Choroid plexus epithelial cell (primary cell): ENCODE results near the gene CALCB.

Source experiments
- DNase-seq: peaks from one replicate; pipeline ENCODE4 v3.0.0-alpha.2; 2010; ENCODE audit warnings: low read depth
- H3K4me3 ChIP-seq: 2 replicates; pipeline ENCODE4 v1.5.1; 2011; ENCODE audit warnings: low read depth, mild to moderate bottlenecking, control low read depth, low read length, moderate library complexity
- TF ChIP-seq, protein P1 (sequence below): conservative IDR thresholded peaks from 2 replicates; pipeline ENCODE4 v1.5.1; 2011; ENCODE audit warnings: low read depth, mild to moderate bottlenecking, control low read depth, inconsistent platforms, low read length, moderate library complexity

Gene CALCB

DNA sequence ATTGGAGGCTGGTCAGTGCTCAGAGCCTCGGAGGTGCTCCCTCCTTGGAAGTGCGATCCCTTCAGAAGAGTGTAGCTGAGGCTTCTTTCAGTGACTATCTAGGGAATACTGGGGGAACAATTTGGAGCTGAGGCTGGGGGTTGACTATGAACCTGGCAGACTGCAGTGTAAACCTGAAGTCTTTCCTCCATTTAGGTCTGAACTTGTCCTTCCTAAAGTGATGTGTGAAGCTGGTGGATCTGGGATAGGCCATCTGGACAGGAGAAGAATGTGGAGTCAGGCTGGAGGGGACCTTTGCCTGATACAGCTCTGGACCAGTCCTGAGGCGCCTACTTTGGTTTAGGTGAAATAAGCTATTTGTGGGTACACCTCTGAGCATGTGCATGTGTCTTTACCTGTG, 37.8 kb downstream of the CALCB start:
- no peak for DNase-seq
- TF ChIP-seq, protein P1, sequence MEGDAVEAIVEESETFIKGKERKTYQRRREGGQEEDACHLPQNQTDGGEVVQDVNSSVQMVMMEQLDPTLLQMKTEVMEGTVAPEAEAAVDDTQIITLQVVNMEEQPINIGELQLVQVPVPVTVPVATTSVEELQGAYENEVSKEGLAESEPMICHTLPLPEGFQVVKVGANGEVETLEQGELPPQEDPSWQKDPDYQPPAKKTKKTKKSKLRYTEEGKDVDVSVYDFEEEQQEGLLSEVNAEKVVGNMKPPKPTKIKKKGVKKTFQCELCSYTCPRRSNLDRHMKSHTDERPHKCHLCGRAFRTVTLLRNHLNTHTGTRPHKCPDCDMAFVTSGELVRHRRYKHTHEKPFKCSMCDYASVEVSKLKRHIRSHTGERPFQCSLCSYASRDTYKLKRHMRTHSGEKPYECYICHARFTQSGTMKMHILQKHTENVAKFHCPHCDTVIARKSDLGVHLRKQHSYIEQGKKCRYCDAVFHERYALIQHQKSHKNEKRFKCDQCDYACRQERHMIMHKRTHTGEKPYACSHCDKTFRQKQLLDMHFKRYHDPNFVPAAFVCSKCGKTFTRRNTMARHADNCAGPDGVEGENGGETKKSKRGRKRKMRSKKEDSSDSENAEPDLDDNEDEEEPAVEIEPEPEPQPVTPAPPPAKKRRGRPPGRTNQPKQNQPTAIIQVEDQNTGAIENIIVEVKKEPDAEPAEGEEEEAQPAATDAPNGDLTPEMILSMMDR: no peak
- no peak overlapping the region for H3K4me3 ChIP-seq

DNA sequence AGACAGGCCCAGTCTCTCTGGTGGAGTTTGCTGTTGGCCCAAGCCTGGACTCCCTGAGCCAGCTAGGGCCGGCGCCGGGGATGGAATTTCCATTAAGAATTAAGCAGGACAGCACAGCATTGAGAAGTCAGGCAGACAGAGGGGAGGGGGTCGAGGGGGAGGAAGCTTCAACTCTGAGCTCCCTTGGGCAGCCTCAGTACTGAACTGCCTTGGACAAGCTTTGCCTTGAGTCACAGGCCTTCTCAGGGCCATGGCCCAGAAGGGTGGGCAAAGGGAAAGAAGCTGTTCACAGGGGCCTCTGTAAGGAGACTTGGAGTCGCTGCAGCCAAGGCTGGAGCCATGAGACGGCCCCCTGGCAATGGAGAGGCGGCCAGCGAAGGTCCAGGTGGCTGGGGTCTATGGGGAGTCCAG, 38.7 kb downstream of the CALCB start:
- no peak for DNase-seq
- H3K4me3 ChIP-seq: no peak overlapping the region
- TF ChIP-seq, protein P1: no peak

DNA sequence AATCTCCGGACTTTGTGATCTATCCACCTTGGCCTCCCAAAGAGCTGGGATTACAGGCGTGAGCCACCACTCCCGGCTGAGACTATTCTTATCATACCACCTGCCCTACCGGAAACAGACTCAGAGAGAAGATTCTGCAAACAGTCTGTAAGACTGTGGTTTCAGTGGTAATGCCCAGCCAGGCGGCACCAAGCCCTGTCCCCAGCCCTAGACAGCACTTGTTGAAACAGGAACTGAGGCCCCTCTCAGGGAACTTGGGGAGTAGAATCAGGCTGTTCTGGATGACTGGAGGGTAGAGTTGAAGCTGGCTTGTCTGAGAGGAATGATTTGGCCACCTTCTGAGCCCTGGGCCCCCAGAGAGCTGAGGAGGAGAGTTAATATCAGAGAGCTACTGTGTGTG, 40.0 kb downstream of the CALCB start:
- TF ChIP-seq, protein P1: no peak
- DNase-seq: no peak
- no peak overlapping the region for H3K4me3 ChIP-seq

DNA sequence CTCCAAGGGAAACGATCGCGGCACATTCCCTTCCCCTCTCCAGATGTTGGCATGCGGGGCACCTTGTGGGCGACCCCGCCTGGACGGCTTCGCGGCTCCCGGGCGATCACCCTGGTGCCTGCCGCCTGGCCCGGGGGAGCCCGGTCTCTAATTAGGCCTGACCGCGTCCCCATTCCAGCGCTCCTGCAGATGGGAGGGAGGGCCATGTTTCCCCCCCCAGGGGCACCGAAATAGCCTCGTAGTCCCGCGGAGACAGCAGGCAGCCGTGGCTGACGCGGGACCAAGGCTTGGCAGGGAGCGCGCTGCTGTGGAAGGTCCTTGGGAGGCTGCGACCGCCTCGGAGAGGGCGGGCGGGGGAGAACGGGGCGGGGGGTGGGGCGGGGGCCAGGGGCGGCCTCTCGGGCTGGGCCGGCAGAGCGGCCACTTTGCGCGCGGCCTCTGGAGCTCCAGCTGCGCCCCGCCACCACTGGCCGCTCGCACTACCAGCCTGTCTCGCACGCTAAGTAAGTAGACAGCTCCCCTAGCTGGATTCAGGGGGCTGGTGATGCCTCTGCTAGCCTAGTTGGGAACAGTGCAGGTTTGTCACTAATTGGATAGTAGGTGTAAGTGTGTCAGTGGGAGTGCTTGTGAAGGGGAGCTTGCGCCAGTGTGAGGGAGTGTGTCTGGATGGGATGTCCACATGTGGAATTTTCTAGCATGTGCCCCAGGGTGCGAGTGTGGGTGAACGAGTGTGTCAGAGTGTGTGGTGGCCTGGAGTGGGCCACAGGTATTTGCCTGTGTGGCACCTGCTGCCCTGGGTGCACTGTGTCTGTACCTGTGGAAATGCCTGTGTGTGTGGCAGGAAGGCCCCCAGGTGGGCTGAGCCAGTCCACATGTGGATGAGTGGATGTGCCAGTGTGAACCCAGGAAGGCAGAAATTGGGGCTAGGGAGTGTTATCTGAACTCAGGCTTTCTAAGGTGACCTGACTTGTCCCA, 41.4 kb downstream of the CALCB start, which contains the start of gene INSC:
INSC (plus strand) TSS at position 423 of the 975 bp plus-strand sequence. CDS start 34,252 bp downstream, outside the sequence.
- TF ChIP-seq, protein P1: no peak
- H3K4me3 ChIP-seq: peak within 1 kb of the TSS; percentile 49
- DNase-seq: peak; percentile 22

DNA sequence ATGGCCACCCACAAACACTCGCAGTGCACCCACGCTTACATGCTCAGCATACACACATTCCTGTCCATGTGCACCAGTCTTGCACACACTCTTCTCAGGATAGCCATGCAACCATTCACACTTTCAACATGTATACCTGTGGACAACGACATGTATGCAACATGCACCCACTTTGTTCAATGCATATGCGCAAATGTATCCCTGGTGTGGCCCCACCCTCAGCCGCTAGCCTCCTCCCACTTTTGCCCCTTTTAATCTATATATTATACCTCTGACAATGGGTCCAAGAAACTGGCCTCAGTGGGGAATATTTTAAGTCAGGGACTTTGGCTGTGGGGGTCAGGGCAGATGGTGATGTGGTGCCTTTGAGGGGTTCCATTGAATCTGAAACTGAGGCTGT, 42.3 kb downstream of the CALCB start:
- H3K4me3 ChIP-seq: no peak overlapping the region
- TF ChIP-seq, protein P1: no peak

DNA sequence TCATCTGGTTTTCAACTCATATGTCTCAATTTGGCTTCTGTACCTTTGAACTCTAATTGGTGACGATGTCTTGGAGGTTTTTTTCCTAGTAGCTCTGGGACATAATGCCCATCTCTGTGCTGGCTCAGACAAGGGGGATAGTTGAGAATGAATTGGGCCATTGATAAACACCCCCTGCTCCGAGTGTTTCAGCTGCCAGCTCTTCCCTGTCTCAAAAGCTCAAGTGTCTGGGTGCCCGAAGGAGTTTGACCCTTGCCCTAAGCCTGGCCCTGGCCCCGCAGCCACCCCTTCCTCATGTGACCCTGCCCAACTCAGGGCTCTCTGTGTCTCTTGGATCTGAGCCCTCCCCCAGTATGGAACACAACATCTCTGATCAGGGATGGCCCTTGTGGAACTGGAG, 44.4 kb downstream of the CALCB start:
- TF ChIP-seq, protein P1: no peak
- no peak for DNase-seq
- H3K4me3 ChIP-seq: no peak overlapping the region

More for the DNA sequence above, 42.3 kb downstream of the CALCB start:
- DNase-seq: no peak
